ENCODE measurements around the gene CSNK1E.
"Not testable (repeated sequence)": the region's sequence is repeated elsewhere in the genome, so short reads cannot be mapped to it uniquely, and the experiment has no call there.

Gene CSNK1E

GRCh38 chr22:38317122-38317994 is at the start of gene CSNK1E:
Gene CSNK1E (minus strand): TSS chr22:38317433. CDS start chr22:38314157, 3,276 bp downstream.
- FAIRE-seq: no peak
- TF ChIP-seq POLR2A (IDR thresholded peaks at IDR 0.05; ENCODE audit: low read depth, low read length): no peak
- peak; percentile 41 for DNase-seq (ENCODE audit: insufficient read length, low spot score)

GRCh38 chr22:38365829-38366228 is 48.6 kb upstream of the CSNK1E start:
- not testable (repeated sequence) for FAIRE-seq

GRCh38 chr22:38365174-38365573 is 47.9 kb upstream of the CSNK1E start:
- DNase-seq (ENCODE audit: insufficient read length, low spot score); FAIRE-seq: not testable (repeated sequence)

More at GRCh38 chr22:38365829-38366228, 48.6 kb upstream of the CSNK1E start:
- DNase-seq (ENCODE audit: insufficient read length, low spot score): not testable (repeated sequence)

DNA sequence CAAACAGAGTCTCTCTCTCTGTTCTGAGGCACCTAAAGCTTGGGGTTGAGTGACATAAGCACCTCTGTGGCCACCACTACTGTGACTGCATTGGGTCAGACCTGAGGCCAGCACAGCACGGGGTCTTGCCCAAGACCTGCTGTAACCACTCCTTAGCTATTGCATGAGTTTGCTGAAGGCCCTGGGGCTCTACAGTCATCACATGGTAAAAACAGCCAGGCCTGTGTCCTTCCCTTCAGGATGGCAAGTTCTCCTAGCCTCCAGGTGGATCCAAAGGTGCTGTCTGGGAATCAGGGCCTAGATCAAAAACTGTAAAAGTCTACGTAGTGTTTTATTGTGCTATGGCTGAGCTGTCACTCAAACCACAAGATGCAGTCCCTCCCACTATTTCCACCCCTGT is 43.3 kb upstream of the CSNK1E start:
- DNase-seq (ENCODE audit: insufficient read length, low spot score); FAIRE-seq: not testable (repeated sequence)

DNA sequence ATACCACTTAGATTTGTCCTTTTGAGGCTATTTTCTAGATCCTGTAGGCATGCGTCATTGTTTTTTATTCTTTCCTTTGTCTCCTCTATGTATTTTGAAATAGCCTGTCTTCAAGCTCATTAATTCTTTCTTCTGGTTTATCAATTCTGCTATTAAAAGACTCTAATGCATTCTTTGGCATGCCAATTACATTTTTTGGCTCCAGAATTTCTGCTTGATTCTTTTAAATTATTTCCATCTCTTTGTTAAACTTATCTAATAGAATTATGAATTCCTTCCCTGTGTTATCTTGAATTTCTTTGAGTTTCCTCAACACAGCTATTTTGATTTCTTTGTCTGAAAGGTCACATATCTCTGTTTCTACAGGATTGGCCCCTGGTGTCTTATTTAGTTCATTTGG is 42.6 kb upstream of the CSNK1E start:
- not testable (repeated sequence) for FAIRE-seq; DNase-seq (ENCODE audit: insufficient read length, low spot score)

DNA sequence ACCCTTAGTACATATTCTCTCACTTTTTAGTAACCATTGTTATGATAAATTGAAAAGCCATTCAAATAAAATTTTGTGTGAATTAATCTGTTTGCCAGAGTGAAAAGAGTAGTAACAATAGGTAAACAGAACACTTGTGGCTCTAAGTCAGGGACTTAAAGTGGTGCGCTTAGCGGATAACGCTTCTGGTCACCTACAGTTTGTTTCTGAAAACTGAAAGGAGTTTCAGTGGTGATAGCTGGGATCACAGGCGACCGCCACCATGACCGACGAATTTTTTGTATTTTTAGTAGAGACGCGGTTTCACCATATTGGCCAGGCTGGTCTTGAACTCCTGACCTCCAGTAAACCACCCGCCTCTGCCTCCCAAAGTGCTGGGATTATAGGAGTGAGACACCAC is 40.7 kb upstream of the CSNK1E start:
- not testable (repeated sequence) for FAIRE-seq; DNase-seq (ENCODE audit: insufficient read length, low spot score)

- DNase-seq (ENCODE audit: insufficient read length, low spot score) (no peak), FAIRE-seq (no peak)
- TF ChIP-seq POLR2A (IDR thresholded peaks at IDR 0.05; ENCODE audit: low read depth, low read length): no peak
Measured at GRCh38 chr22:38355275-38355674, 38.0 kb upstream of the CSNK1E start.

- no peak for TF ChIP-seq POLR2A (IDR thresholded peaks at IDR 0.05; ENCODE audit: low read depth, low read length)
- DNase-seq (ENCODE audit: insufficient read length, low spot score): no peak
- no peak for FAIRE-seq
Measured at GRCh38 chr22:38353701-38354100, 36.5 kb upstream of the CSNK1E start.

DNA sequence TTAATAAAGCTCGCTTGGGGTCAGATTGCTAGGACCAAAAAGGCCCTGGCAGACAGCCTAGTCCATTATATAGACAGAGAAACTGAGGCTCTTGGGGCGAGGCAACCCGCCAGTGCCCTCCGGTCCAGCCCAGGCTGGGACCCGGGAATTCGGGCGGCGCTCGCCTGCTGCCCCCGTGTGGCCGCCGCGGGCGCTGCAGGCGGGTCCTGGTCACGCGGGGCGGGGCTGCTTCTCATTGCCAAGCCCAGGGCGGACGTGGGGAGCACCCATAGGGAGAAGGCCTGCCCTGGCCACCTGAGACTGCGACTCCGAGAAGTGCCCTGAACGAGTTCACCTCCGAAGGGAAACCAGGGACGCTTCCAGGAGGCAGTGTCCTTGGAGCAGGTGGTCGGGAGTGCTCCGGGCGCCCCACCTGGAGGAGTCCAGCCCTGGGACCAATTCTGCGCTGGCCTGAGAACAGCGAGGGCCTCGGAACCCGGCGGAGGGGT is 36.0 kb upstream of the CSNK1E start:
- peak; percentile 49 for DNase-seq (ENCODE audit: insufficient read length, low spot score)

GRCh38 chr22:38352436-38352835 is 35.2 kb upstream of the CSNK1E start:
- no peak for DNase-seq (ENCODE audit: insufficient read length, low spot score)
- FAIRE-seq: no peak

More for the DNA sequence above, 36.0 kb upstream of the CSNK1E start:
- no peak for FAIRE-seq
- TF ChIP-seq POLR2A (IDR thresholded peaks at IDR 0.05; ENCODE audit: low read depth, low read length): no peak

GRCh38 chr22:38350444-38351359 is 33.5 kb upstream of the CSNK1E start:
- DNase-seq (ENCODE audit: insufficient read length, low spot score) (no peak), FAIRE-seq (no peak)
- no peak for TF ChIP-seq POLR2A (IDR thresholded peaks at IDR 0.05; ENCODE audit: low read depth, low read length)

More at GRCh38 chr22:38352436-38352835, 35.2 kb upstream of the CSNK1E start:
- TF ChIP-seq POLR2A (IDR thresholded peaks at IDR 0.05; ENCODE audit: low read depth, low read length): no peak

DNA sequence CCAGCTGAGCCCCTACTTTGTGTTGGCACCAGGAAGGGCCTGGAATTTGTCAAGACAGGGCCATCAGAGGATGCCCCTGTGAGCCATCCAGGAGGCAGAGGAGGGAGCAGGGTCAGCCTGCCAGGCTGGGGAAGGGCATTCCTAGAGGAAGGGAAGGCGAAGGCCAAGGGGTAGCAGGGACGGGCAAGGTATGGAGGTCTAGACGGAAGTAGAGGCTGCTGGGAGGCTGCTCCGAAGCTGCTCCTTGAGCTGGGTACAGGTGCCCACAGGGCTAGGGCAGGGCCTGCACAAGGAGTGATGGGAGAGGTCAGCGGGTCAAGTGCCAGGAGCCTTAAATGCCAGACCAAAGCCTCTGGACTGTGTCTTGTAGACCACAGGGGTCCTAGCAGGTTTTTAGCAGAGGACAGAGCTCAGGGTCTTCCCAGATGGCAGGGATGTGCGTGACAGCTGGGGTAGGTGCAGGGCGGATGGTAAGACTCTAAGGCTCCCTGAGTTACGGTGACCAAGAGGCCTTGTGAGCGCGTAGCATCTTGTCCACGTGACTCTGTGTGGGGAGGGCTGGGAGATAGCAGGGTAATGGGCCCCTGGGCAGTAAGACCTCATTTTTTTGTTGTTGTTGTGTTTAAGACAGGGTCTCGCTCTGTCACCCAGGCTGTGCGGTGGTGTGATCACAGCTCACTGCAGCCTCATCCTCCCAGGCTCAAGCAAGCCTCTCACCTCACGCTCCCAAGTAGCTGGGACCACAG is 31.7 kb upstream of the CSNK1E start:
- no peak for TF ChIP-seq POLR2A (IDR thresholded peaks at IDR 0.05; ENCODE audit: low read depth, low read length)
- FAIRE-seq: no peak
- no peak for DNase-seq (ENCODE audit: insufficient read length, low spot score)

DNA sequence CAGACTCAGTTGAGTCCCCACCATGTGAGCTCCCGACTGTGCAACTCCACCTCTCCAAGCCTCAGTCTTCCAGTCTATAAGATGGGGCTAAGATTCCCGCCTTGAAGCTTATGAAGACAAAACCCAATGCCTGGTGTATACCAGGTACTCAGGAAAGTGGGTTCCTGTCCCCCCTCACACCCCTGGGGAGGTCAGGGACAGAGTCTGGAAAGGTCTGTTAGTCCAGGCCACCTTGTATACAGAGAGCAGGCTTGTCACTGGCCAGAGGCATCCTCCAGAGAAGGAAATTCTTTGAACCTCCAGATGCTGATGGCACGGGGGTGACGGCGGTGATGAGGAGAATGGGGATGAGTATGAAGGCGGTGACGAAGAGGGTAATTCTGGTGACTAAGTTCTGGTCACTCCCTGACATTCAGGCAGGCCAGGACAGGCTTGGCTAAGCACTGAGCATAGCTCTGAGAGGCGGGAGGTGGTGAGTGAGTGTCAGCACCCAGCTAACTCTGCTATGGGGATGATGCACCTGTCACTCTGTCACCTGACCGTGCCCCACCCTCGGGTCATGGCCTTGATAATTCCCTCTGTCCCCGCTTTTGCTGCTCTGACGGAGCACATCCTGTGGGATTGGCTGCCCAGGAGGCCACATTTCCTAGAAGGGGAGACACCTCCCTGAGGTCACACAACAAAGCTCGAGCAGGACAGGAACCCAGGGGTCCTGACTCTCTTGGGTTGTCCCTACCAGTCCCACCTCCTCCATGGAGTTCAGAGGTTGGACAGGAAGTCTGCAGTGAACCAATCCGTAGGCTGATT is 30.9 kb upstream of the CSNK1E start:
- no peak for TF ChIP-seq POLR2A (IDR thresholded peaks at IDR 0.05; ENCODE audit: low read depth, low read length)
- FAIRE-seq (peak; percentile 41), DNase-seq (ENCODE audit: insufficient read length, low spot score) (peak; percentile 43)

All from H54 (cell line).